ENCODE measurements around the gene KCNH3.

- no peak for TF ChIP-seq CTCF (IDR thresholded peaks at IDR 0.05)
- no peak for TF ChIP-seq POLR2A (IDR thresholded peaks at IDR 0.05)
Observed at GRCh38 chr12:49558526-49558925, 19.7 kb downstream of the KCNH3 start.

Data from thyroid gland (tissue), 4 donors.